T-cell (primary cell): ENCODE measurements around the gene SLC5A12. TPM values are rescaled to one million over a fixed set of nuclear protein-coding genes. Genes with fewer than 3 reads are reported as not detected.

Experiments used
- ATAC-seq, 4 experiments: fragments of 200-7000 bp in 3 of 4; fragments of 150-1000 bp in 1 of 4; cut with Tn5 transposase; replicated peaks in 1 of 4; 1 replicate in 3 of 4; 2 replicates in 1 of 4; pipeline ENCODE4 v1.10.0; 2021; ENCODE audit warnings: moderate library complexity in 3 of 4, mild to moderate bottlenecking in 2 of 4, moderate number of reproducible peaks in 1 of 4
- CTCF ChIA-PET, 2 donors: fragments of 300-600 bp; sonication (Branson Sonifier 250); formaldehyde crosslinking; loops; one replicate each; lab custom pipeline; 2022; ENCODE audit warnings: antibody characterized with exemption in 2 of 2; lab: Charles Lee
- POLR2A ChIA-PET, 2 donors: fragments of 300-600 bp; sonication (Branson Sonifier 250); formaldehyde crosslinking; loops; one replicate each; lab custom pipeline; 2022; ENCODE audit warnings: antibody characterized with exemption in 2 of 2; lab: Charles Lee
- DNase-seq, 35 experiments: peaks; one replicate each; pipeline versions ENCODE4 v3.0.0 to v3.0.0-alpha.2; 2013 to 2023
- H3K27ac ChIP-seq: one replicate; pipeline ENCODE4 v1.5.1; 2013; ENCODE audit warnings: low read length
- H3K27me3 ChIP-seq, 2 experiments: replicated peaks in 1 of 2; 1 replicate in 1 of 2; 2 replicates in 1 of 2; pipeline versions ENCODE4 v1.6.1 to v1.7.0; 2013; ENCODE audit warnings: low read length in 1 of 2, mixed read lengths in 1 of 2; ENCODE audit not compliant: control insufficient read depth in 2 of 2, insufficient read depth in 2 of 2; ENCODE audit errors: extremely low read depth in 1 of 2
- H3K36me3 ChIP-seq, 2 donors: 1 replicate in 1 of 2; 2 replicates in 1 of 2; pipeline versions ENCODE4 v1.6.1 to v1.7.0; 2013; ENCODE audit warnings: low read length in 1 of 2; ENCODE audit not compliant: control insufficient read depth in 2 of 2, insufficient read depth in 1 of 2; ENCODE audit errors: extremely low read depth in 1 of 2
- H3K4me1 ChIP-seq, 2 experiments: 1 replicate in 1 of 2; 2 replicates in 1 of 2; pipeline versions ENCODE4 v1.6.1 to v1.7.0; 2013; ENCODE audit warnings: low read length in 2 of 2, mixed read lengths in 1 of 2; ENCODE audit not compliant: insufficient read depth in 2 of 2, control insufficient read depth in 1 of 2; ENCODE audit errors: extremely low read depth in 1 of 2
- H3K4me3 ChIP-seq, 2 donors: 1 replicate in 1 of 2; 2 replicates in 1 of 2; pipeline versions ENCODE4 v1.5.1 to v1.7.0; 2013; ENCODE audit warnings: mild to moderate bottlenecking in 2 of 2, low read length in 1 of 2, moderate library complexity in 1 of 2; ENCODE audit not compliant: control insufficient read depth in 1 of 2; ENCODE audit errors: extremely low read depth in 1 of 2
- H3K9me3 ChIP-seq: 2 replicates; pipeline ENCODE4 v1.7.0; 2013
- H3K27ac Mint-ChIP-seq, 2 donors: one replicate each; pipeline ENCODE4 v1.8.0; 2020 to 2021; ENCODE audit warnings: mild to moderate bottlenecking in 2 of 2, mixed read lengths in 2 of 2
- H3K27me3 Mint-ChIP-seq, 2 donors: one replicate each; pipeline ENCODE4 v1.8.0; 2021 to 2022; ENCODE audit warnings: mixed read lengths in 2 of 2
- H3K36me3 Mint-ChIP-seq: one replicate; pipeline ENCODE4 v1.8.0; 2021; ENCODE audit warnings: mixed read lengths
- H3K4me1 Mint-ChIP-seq, 3 donors: one replicate each; pipeline ENCODE4 v1.8.0; 2020 to 2022; ENCODE audit warnings: mixed read lengths in 3 of 3, mild to moderate bottlenecking in 1 of 3
- H3K4me3 Mint-ChIP-seq, 3 donors: one replicate each; pipeline ENCODE4 v1.8.0; 2020 to 2022; ENCODE audit warnings: mild to moderate bottlenecking in 3 of 3, mixed read lengths in 3 of 3, moderate library complexity in 3 of 3
- H3K9me3 Mint-ChIP-seq, 3 donors: one replicate each; pipeline ENCODE4 v1.8.0; 2020 to 2022; ENCODE audit warnings: mixed read lengths in 3 of 3
- WGBS: methylation state at CpG from one replicate; pipeline ENCODE4 v1.1.5; 2013; ENCODE audit warnings: missing lambda C conversion rate; ENCODE audit not compliant: insufficient coverage; 5-methylcytosine and 5-hydroxymethylcytosine counted together
- total RNA-seq, 35 experiments: library from RNA in 6 of 35; stranded (reverse) in 6 of 35; fragments of 120-200 nt in 1 of 35; gene quantifications; one replicate each; pipeline versions ENCODE4 v1.2.1 to v1.2.4 and lab custom pipeline; 2013 to 2026

The SLC5A12 gene
- total RNA-seq, 5 donors from 2014 or later (not counting 1 experiment from before 2014, with no cell fraction given), result not detected

GRCh38 chr11:26687351-26687750, 34.5 kb downstream of the SLC5A12 start:
- H3K9me3 Mint-ChIP-seq, result peaks cover 0 to 10% (median 0%) of the 10 kb centered on the region in 3 donors
- ATAC-seq (no peak), DNase-seq (no peak)
- ChIA-PET CTCF (interaction anchor here in 1 of 2 donors (0.6 kb wide), 1 partner anchor 162 kb away, joined by 3 read pairs; no protein-coding TSS in a partner anchor), POLR2A (no interaction called here)
- Histone ChIP-seq H3K4me3 (no peak overlapping the region), H3K36me3 (no peaks in the 10 kb centered on the region), H3K9me3 (no peaks in the 10 kb centered on the region), H3K27ac (no peak overlapping the region), H3K4me1 (no peaks in the 10 kb centered on the region), H3K27me3 (no peaks in the 10 kb centered on the region)
- H3K27ac Mint-ChIP-seq, result no peak overlapping the region
- no peaks in the 10 kb centered on the region for H3K4me1 Mint-ChIP-seq
- no CpG with 5 or more reads among the region's 1 CpG for WGBS
- H3K36me3 Mint-ChIP-seq, result no peaks in the 10 kb centered on the region
- H3K4me3 Mint-ChIP-seq, result no peak overlapping the region
- no peaks in the 10 kb centered on the region for H3K27me3 Mint-ChIP-seq

DNA sequence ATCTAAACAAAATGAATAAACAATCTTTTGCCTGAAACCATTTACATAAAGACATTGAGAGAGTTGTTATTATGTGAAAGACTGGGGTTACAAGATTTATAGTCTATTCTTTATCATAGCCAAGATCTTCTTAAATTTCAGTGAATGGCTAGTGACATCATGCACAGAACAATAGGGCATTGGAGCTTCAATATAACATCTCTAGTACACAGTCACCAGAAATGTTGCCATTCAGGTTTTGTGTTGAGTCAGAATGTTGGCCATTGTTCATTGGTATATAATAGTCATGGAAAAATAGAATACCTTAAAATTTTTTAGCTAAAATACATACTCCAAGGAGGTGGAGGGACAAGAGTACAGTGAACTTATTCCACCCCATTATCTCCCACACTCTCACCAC, 44.3 kb downstream of the SLC5A12 start:
- H3K36me3 ChIP-seq, result no peaks in the 10 kb centered on the region
- no peaks in the 10 kb centered on the region for H3K4me1 ChIP-seq
- Mint-ChIP-seq H3K36me3 (no peaks in the 10 kb centered on the region), H3K4me3 (no peak overlapping the region), H3K4me1 (no peaks in the 10 kb centered on the region), H3K27me3 (no peaks in the 10 kb centered on the region), H3K9me3 (peaks cover 0 to 10% (median 8%) of the 10 kb centered on the region in 3 donors), H3K27ac (no peak overlapping the region)
- ATAC-seq, result no peak
- no peak for DNase-seq
- ChIA-PET CTCF (no interaction called here), POLR2A (no interaction called here)
- no peak overlapping the region for H3K27ac ChIP-seq
- no peaks in the 10 kb centered on the region for H3K27me3 ChIP-seq
- H3K4me3 ChIP-seq, result no peak overlapping the region
- no peaks in the 10 kb centered on the region for H3K9me3 ChIP-seq

- no peaks in the 10 kb centered on the region for H3K4me1 Mint-ChIP-seq
- no peak for DNase-seq
- H3K4me3 ChIP-seq, result no peak overlapping the region
- ChIA-PET POLR2A (no interaction called here), CTCF (no interaction called here)
- no peaks in the 10 kb centered on the region for H3K27me3 Mint-ChIP-seq
- no peaks in the 10 kb centered on the region for H3K9me3 ChIP-seq
- no peak overlapping the region for H3K27ac Mint-ChIP-seq
- no peak overlapping the region for H3K27ac ChIP-seq
- no peaks in the 10 kb centered on the region for H3K36me3 ChIP-seq
- ATAC-seq, result no peak
- peaks cover 0 to 10% (median 8%) of the 10 kb centered on the region in 3 donors for H3K9me3 Mint-ChIP-seq
- no peak overlapping the region for H3K4me3 Mint-ChIP-seq
- no CpG with 5 or more reads among the region's 2 CpGs for WGBS
- no peaks in the 10 kb centered on the region for H3K27me3 ChIP-seq
- no peaks in the 10 kb centered on the region for H3K4me1 ChIP-seq
- no peaks in the 10 kb centered on the region for H3K36me3 Mint-ChIP-seq
These were observed 45.2 kb downstream of the SLC5A12 start for GRCh38 chr11:26676641-26677040.

GRCh38 chr11:26675233-26675928, 46.5 kb downstream of the SLC5A12 start:
- ChIA-PET POLR2A (no interaction called here), CTCF (no interaction called here)
- H3K36me3 Mint-ChIP-seq, result no peaks in the 10 kb centered on the region
- DNase-seq (no peak), ATAC-seq (no peak)
- no peak overlapping the region for H3K4me3 Mint-ChIP-seq
- H3K36me3 ChIP-seq, result no peaks in the 10 kb centered on the region
- H3K27me3 Mint-ChIP-seq, result no peaks in the 10 kb centered on the region
- WGBS, result 78% methylated on average over 1 of the region's 2 CpGs
- no peak overlapping the region for H3K27ac ChIP-seq
- H3K27me3 ChIP-seq, result no peaks in the 10 kb centered on the region
- peaks cover 0 to 10% (median 8%) of the 10 kb centered on the region in 3 donors for H3K9me3 Mint-ChIP-seq
- H3K27ac Mint-ChIP-seq, result no peak overlapping the region
- H3K4me3 ChIP-seq, result no peak overlapping the region
- no peaks in the 10 kb centered on the region for H3K4me1 ChIP-seq
- no peaks in the 10 kb centered on the region for H3K9me3 ChIP-seq
- no peaks in the 10 kb centered on the region for H3K4me1 Mint-ChIP-seq

- Histone ChIP-seq H3K27me3 (no peaks in the 10 kb centered on the region), H3K27ac (no peak overlapping the region), H3K4me1 (no peaks in the 10 kb centered on the region), H3K9me3 (no peaks in the 10 kb centered on the region), H3K4me3 (no peak overlapping the region), H3K36me3 (no peaks in the 10 kb centered on the region)
- Mint-ChIP-seq H3K27me3 (no peaks in the 10 kb centered on the region), H3K4me1 (no peaks in the 10 kb centered on the region), H3K27ac (no peak overlapping the region), H3K9me3 (peaks cover 0 to 6% (median 3%) of the 10 kb centered on the region in 3 donors), H3K36me3 (no peaks in the 10 kb centered on the region), H3K4me3 (no peak overlapping the region)
- DNase-seq (no peak), ATAC-seq (no peak)
- ChIA-PET CTCF (no interaction called here), POLR2A (no interaction called here)
- no CpG with 5 or more reads among the region's 1 CpG for WGBS
These were observed 55.9 kb downstream of the SLC5A12 start for GRCh38 chr11:26665946-26666345.

DNA sequence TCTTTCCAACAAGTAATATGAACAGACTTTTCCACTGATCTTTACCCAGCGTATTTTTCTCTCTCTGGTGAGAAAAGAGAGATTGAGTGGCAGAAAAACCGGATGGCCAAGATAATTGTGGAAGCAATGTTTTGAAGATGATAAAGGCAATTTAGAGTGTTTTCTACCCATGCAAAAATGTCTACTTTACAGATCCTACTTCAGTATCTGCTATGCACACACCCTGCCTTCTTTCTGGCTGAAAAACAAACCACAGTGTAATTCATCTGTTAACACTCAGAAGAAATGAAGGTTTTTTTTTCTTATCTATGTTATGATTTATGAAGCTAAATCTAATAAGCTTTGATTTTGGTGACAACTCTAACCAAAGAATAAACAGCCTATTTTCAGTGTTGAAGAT, 56.8 kb downstream of the SLC5A12 start:
- ChIA-PET CTCF (no interaction called here), POLR2A (no interaction called here)
- Mint-ChIP-seq H3K36me3 (no peaks in the 10 kb centered on the region), H3K4me3 (no peak overlapping the region), H3K4me1 (no peaks in the 10 kb centered on the region), H3K9me3 (peaks cover 0 to 6% (median 3%) of the 10 kb centered on the region in 3 donors), H3K27me3 (no peaks in the 10 kb centered on the region), H3K27ac (no peak overlapping the region)
- ATAC-seq (no peak), DNase-seq (no peak)
- Histone ChIP-seq H3K4me1 (no peaks in the 10 kb centered on the region), H3K36me3 (no peaks in the 10 kb centered on the region), H3K27me3 (no peaks in the 10 kb centered on the region), H3K9me3 (no peaks in the 10 kb centered on the region), H3K4me3 (no peak overlapping the region), H3K27ac (no peak overlapping the region)
- no CpG with 5 or more reads among the region's 2 CpGs for WGBS
